GM18498 (cell line): ENCODE data around the gene RNF180.

Source experiments
- ATAC-seq: cut with Tn5 transposase; IDR thresholded peaks from one replicate; pipeline ENCODE4 v1.9.1; 2021; ENCODE audit warnings: mild to moderate bottlenecking, moderate library complexity; ENCODE audit not compliant: unreplicated experiment

The RNF180 gene, protein sequence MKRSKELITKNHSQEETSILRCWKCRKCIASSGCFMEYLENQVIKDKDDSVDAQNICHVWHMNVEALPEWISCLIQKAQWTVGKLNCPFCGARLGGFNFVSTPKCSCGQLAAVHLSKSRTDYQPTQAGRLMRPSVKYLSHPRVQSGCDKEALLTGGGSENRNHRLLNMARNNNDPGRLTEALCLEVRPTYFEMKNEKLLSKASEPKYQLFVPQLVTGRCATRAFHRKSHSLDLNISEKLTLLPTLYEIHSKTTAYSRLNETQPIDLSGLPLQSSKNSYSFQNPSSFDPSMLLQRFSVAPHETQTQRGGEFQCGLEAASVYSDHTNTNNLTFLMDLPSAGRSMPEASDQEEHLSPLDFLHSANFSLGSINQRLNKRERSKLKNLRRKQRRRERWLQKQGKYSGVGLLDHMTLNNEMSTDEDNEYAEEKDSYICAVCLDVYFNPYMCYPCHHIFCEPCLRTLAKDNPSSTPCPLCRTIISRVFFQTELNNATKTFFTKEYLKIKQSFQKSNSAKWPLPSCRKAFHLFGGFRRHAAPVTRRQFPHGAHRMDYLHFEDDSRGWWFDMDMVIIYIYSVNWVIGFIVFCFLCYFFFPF

DNA sequence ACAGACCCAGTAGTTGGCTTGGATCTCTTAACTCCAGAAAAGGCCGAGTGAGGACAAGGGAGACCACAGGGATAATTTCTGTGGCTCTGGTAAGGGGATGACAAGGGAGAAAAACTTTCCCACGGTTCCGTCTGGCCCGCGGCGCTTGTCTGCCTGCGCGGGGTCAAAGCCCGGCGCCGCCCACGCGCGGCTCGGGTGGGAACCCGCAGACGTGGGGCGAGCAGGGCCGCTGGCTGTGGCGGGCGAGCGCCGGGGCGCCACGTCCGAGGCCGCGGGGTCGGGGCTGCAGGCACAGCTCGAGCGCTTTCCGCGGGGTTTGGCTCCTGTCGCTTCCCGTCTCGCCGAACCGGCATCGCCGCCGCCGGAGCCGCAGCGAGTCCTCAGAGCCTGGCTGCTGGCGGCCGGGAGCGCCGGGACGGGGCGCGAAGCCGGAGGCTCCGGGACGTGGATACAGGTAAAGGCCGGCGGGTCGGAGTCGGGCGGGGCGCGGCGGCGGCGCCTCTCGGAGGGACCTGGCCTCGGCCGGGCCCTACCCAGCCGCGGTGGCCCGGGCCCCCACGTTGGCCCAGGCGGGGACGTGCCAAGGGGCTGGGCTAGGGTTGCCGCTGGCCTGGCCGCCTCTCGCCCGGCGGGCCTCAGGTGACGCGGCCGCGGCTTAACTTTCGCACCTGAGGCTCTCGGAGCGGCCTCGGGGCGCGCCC, at the start of gene RNF180:
RNF180 (plus strand) TSS at position 344 of the 701 bp plus-strand sequence. CDS start 34,965 bp downstream, outside the sequence.
- peak; percentile 51 for ATAC-seq

DNA sequence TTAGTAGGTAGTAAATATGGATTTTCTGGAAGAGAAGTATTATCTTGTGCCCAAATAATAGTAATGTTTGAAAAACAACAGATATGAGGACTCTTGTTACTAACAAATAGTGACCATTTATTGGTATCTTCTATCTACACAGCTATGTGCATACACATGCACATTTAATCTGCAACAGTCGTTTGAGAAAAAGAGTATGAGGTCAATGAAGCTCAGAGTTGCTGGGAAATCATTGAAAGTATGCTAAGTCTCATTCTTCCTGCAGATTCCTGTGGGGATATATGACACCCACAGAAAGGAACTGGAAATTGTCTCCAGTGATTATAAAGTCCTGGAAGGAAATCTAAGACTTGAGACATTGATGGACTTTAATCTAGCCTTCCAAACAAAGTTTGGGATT, 40.1 kb upstream of the RNF180 start:
- no peak for ATAC-seq

DNA sequence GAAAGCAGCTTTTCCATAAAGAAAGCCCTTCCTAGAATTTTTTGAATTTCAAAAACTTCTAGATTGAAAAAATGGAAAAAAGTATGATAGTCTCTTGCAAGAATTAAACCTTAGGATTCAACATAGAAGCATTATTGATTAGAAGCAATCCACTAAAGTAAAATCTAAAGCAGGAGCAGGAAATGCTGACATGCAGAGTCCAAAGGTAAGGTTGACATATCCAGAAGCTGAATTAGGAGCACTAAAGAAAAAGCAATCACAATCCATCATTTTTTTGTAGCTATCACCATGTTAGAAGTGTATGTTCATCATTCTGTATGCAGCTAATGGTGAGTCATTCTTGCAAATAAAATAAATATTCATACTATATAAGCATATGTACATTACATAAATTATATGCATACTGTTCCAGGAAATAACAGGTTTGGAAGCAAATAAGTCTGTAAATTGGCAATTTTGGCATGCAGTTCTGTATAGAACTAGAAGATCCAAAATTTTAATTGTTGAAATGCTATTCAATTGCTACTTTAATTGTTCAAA, 39.4 kb upstream of the RNF180 start:
- no peak for ATAC-seq

DNA sequence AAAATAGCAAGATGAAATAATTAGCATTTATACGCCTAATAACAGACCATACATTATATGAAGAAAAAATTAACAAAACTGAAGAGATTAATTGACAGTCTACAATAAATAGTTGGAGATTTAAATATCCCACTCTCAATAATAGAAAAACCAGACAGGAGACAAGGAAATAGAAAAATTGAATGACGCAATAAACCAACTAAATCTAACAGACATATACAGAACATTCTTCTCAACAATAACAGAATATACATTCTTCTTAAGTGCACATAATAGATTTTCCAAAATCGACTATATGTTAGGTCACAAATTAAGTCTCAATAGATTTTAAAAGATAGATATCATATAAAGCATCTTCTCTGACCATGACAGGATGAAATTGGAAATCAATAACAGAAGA, 25.6 kb upstream of the RNF180 start:
- no peak for ATAC-seq

DNA sequence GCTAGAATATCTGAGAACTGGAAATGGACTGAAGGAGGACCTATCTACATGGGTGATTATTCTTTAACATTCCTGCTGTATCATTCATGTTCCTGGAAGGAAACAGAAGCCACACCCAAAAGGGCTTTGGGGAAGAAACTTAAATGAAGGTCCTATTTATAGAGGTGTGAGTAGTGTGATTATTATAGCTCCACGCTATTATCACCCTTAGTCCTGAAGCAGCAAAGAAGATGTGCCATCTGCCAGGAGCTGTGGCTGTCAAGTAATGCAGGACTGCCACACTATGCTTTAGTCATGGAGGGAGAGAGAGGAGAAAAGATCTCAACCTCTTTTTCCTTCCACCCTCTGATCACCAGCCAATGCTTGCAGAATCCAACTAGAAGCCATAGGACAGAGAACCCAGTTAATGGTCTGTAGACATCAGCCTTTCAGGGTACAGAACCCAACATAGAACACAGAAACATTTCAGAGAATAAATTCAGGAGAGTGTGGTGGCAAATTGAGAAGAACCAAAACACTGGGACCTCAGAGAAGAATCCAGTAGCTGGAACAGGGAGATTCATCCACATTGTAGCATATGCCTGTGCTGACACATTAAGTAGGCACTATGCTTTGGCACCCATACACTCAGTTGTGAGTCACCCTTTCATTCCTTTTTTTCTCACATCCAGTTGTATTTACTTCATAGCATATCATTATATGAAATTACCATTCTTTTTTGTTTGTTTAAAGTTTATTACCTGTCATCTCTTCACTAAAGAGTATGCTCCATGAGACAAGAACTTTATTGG, 21.0 kb upstream of the RNF180 start:
- ATAC-seq: no peak

DNA sequence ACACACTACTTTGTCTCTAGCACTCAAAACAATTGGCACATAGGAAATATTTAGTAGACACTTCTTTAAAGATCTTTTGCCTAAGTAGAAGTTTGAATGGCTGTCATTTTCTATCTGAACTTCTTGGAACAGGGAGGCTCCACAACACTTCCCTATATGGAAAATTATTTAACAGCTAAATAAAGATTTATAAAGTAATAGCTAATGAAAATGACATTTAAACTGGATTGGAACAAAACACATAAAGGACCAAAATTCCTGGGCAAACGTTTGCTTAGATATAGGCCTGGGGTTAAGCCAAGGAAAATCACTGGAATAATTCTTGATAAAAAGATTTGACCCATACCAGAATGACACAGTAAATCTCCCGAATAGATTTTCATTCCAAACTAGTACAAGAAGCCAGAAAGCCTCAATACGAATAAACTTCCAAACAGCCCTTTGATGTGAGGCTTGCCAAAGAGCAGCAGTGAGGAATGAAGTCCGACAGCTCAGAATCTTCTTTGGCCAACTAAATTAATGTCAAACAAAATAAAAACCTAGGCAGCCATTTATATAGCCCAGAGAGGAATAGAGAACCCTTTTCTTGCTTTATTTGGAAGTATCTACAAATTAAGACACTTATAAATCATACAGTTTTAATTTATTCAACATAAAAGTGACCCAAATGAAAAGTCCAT, 20.3 kb upstream of the RNF180 start:
- no peak for ATAC-seq

DNA sequence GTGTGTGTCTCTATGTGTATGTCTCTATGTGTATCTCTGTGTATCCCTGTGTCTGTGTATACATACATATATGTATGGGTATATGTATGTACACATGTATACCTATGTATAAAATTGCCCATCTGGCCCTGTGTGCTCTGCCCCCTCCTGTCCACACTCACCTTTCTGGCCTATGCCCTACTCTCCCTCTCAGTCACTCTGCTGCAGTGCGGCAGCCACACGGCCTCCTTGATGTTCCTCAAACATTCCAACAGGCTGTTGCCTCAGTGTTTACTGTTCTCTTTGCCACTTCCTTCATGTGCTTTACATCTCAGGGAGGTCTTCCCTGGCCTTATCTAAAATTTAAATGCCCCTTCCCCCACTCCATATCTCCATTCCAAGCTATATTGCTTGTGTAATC, 18.3 kb upstream of the RNF180 start:
- ATAC-seq: no peak

DNA sequence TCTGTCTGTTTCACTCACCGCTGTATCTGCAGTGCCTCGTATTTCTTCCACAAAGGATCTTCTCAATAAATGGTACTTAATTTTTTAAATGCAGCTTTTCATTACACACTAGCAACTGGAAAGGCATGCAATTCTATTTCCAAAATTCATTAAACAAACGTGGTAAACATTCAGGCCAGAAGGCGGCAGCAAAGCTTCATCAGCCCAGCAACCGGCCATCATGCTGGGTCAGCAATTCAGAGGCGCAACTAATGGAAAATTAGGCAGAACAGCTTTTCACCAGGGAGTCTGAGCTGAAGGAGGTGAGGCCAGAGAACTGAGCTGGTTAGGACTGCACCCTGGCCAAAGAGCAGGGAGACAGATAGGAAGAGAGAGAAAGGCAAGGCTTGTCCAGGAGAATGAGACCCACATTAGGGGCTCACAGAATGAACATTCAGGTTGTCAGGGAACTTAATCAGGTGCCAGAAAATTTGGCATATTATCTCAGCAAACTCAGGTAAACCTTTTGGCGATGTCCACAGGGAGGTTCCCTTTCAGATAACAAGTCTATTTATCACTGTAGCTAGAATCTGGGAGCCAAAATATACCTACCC, 17.7 kb upstream of the RNF180 start:
- peak; percentile 59 for ATAC-seq

DNA sequence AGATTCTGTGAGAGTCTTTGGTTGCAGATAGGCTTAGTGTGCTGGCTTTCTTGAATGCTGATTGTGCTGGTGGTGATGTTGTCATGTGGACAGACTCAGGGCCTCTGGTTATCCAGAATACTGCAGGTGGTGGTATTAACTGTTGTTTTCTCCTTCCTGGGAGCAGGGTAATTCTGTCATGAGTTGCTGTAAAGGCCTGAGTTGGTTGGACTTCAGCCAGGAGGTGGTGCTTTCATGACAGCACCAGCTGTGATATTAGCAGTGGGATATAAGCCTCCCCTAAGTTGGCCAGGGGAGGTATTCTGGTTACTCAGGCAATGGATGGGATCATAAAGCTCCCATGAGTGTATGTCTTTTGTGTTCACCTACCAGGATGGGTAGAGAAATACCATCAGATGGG, 16.4 kb upstream of the RNF180 start:
- ATAC-seq: no peak

DNA sequence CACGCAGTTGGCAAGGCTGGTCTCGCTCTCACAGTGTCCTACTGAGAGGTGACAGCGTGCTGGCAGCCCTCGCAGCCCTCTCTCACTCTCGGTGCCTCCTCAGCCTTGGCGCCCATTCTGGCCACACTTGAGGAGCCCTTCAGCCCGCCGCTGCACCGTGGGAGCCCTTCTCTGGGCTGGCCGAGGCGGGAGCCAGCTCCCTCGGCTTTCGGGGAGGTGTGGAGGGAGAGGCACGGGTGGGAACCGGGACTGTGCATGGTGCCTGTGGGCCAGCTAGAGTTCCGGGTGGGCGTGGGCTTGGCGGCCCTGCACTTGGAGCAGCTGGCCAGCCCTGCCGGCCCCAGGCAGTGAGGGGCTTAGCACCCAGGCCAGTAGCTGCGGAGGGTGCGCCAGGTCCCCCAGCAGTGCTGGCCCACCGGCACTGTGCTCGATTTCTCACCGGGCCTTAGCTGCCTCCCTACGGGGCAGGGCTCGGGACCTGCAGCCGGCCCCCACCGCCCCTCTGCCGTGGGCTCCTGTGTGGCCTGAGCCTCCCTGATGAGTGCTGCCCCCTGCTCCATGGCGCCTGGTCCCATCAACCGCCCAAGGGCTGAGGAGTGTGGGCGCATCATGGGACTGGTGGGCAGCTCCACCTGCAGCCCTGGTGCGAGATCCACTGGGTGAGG, 15.7 kb upstream of the RNF180 start:
- ATAC-seq: no peak

DNA sequence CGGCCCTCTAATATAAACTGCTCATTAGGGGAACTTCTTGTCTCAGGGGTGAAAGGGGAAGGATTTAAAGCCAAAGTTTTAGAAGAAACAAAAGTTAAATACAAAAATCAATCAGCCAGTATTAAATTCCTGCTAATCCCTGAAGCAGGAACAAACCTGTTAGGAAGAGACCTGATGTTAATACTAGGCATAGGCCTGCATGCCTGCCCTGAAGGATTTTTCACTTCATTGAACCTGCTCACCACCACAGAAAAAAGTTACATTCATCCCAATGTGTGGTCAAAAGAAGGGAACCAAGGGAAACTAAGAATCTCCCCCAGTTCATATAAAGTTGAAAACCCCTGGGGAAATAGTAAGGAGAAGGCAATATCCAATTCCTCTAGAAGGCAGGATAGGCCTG, 9.4 kb upstream of the RNF180 start:
- ATAC-seq: no peak

DNA sequence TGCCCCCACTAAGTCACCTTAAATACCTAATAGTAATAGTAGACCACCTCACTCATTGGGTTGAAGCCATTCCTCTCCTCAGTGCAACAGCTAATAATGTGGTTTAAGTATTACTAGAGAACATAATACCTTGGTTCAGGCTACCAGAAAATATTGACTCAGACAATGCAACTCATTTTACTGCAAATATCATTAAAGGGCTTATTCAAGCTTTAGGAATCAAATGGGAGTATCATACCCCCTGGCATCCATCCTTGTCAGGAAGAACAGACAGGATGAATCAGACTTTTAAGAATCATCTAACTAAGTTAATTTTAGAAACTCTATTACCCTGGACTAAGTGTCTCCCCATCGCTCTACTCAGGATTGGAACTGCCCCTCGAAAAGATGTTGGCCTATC, 6.8 kb upstream of the RNF180 start:
- no peak for ATAC-seq

DNA sequence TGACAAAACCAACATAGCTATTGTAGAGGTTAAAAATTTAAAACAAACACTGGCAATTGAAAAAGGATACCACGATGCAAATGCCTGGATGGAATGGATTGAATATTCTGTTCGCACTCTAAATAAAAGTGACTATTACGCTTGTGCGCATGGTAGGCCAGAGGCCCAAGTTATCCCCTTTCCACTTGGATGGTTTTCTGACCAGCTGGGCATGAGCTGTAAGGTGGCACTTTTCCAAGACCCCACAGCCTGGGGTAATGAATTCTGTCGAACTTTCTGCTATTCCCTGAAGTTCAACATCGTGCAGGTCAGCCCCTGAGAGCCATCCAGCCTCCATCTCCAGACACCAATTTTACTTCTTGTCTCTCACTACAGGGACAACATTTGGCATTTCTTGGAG, 5.4 kb upstream of the RNF180 start:
- no peak for ATAC-seq

DNA sequence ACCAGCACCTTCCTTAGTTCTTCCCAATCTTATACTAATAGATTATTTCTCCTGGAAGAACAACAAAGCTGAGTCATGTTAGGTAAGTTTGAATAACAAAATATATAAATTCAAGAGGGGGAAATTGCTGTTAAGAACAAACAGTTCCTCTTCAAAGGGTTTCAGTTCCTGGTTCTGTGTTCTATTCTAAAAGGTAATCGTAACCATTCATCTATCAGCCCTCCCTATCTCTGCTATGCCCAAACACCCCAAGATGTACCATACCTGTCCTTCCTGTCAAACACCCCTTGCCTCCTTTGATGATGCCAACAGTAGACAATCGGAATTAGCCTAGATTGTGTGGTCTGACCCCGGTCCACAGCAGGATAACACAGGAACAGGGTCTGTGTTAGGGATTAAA, 4.2 kb upstream of the RNF180 start:
- peak; percentile 57 for ATAC-seq

DNA sequence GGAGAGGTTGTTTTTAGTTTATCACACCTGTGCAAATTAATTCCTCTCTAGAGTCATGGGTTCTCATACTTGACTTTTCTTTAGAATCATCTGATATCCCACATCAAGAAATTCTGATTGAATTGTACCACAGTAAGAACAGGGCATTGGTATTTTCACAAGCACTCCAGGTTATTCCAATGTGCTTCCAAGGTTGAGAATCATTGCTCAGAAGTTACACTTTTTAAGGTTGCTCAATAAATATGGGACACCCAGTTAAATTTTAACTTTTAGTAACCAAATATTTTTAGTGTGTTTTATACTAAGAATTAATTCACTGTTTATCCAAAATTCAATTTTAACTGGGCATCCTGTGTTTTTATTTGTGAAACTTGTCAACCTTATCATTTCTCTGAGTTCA, 2.5 kb upstream of the RNF180 start:
- no peak for ATAC-seq

DNA sequence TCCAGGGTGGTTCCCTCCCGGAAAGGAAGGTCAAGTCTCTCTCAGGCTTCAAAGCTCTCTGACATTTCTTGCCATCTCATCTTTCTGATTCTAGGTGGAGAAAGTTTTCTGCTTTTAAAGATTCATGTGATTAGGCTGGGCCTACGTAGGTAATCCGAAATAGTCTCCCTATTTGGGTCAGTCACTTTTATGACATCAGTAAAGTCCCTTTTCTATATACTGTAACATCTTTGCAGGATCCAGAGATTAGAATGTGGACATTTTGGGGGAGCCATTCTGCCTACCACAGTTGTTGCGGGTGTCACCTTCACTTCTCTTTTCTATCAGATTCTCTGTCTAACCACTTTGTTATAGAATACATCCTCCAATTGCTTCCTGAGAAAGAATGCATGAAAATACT, 1.9 kb upstream of the RNF180 start:
- ATAC-seq: no peak

DNA sequence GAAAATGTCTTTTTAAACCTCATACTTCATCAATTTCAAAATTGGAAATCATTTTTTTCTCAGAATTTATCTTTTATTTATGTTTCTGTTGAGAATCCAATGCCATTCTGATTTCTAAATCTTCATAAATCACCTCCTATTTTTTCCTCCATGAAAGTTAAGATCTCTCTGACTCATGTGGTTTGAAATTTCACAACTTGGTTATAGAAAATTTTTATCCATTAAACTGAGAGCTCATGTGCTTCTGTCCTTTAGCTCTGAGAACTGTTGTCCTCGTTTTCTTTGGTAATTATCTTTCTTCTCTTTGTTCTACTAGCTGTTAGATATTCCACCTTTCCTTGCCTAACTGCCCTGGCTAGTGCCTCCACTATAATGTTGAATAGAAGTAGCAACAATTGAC, 1.5 kb upstream of the RNF180 start:
- ATAC-seq: no peak

DNA sequence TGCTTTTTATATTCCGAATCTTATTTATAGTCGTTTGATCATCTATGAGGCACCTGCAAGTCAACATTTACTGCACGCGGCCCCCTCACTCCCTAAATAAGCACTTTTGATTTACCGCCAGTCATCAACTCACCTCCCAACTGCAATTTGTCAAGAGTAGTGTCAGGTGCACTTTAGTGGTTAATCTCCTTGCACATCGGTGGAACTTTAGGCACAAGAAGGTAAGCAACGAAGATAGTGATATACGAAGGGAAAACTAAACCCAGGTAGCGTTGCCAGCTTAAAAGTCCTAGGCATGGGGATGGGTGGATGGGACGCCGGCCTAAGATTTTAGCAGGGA, 513 bp upstream of the RNF180 start:
- no peak for ATAC-seq

DNA sequence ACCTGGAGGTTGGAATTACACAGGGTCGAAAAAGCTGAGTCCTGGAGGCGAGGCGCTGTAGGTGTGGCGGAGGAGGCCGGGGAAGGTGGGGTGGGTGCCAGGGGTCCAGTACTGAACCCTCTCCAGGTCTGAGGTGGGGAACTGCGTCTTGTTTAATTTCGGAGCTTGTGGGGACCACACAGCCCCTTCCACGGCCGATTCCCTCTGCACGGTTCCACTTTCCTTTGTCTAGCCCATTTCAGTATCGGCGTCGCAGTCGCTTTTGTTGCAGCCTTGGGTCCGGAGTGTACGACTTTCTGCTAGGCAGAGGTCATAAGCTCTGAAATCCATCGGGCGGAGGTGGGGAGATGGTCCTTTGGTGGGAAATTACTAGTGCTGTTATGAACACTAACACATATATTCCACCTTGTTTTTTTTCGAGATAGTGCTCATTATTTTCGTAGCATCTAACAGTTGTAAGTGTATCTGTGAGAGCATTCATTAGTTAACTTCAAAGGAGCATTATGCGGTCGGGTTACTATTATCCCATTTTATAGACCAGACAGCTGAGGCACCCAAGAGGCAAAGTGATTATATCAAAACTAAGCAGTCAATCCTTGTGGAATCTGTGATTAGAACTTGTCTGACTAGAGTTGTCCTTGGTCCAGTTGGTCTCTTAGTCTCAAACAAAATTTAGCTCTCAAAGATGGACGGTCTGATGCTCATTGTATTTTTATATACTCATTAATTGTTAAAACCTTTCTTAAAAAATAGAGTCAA, 737 bp downstream of the RNF180 start:
- no peak for ATAC-seq
